NCI-H1694 (cell line): ENCODE results near the gene INPP4B.

ENCODE experiments used
- DNase-seq: peaks from one replicate; lab custom pipeline; 2025; lab: John Stamatoyannopoulos, UW

The INPP4B gene

GRCh38 chr4:142465526-142465925 lies 380.6 kb downstream of the INPP4B start:
- no peak for DNase-seq

DNA sequence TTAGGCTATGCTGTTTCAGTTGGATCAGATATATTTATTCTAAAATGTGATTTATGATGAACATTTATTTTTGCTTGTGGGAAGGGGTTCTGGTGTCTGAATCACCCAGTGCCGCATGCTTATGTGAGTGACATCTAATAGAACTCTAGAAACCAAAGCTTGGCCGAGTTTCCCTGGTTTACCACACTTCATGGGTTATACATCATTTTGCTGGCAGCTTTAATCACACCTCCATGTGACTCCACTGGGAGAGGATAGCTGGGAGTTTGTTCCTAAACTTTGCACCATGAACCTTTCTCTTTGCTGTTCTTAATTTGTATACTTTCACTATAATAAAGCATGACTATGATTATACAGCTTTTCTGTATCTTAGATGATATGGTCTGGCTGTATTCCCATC lies 382.9 kb downstream of the INPP4B start:
- DNase-seq, result no peak

GRCh38 chr4:142452161-142452855 lies 393.8 kb downstream of the INPP4B start:
- DNase-seq, result no peak

DNA sequence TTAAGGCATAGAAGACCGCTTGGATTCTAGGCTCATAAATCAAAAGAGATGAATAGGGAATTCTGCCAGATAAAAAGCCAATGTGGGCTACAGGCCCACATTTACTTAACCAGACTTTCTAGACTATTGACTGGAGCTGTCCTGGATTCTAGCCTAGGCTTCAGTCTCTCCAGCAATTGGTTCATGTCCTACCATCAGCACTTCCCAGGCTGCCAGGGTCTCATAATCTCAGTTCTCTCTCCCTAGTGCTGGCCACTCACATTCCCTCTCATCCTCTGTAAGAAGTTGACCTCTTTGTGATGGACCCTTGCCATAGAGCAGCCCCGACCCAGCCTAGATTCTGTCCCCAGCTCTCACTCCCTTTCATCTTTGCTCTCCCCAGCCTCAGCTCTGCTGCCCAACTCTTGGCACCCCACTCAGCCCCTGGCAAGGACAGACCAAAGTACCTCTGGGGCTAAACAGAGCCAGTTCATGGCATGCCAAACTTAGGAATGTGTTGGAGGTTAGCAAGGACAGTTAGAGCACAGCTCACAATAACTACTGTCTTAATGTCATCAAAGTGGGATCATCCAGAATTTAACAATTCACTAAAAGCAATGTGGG lies 396.2 kb downstream of the INPP4B start:
- no peak for DNase-seq

GRCh38 chr4:142447009-142447408 lies 399.1 kb downstream of the INPP4B start:
- no peak for DNase-seq

DNA sequence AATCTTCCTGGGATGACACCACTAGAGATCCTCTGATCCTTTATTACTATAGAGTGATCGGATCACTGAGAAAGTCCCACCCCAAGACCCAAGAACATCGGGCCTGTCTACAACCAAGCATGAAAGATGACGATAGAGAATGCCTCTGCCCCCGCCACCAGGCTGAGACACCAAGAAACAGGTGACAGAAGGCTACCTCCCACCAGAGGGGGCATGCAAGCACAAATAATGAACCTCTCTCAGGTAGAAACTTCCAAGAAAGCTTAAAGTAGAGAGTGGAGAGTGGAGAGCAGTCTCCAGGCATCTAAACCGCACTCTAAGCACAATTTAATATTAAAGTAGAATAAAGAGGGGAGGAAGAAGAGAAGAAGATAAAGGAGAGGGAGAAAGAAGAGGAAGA lies 402.6 kb downstream of the INPP4B start:
- no peak for DNase-seq

- no peak for DNase-seq
Observed at GRCh38 chr4:142440093-142440492, 406.0 kb downstream of the INPP4B start.

GRCh38 chr4:142435599-142436235 lies 410.4 kb downstream of the INPP4B start:
- no peak for DNase-seq

DNA sequence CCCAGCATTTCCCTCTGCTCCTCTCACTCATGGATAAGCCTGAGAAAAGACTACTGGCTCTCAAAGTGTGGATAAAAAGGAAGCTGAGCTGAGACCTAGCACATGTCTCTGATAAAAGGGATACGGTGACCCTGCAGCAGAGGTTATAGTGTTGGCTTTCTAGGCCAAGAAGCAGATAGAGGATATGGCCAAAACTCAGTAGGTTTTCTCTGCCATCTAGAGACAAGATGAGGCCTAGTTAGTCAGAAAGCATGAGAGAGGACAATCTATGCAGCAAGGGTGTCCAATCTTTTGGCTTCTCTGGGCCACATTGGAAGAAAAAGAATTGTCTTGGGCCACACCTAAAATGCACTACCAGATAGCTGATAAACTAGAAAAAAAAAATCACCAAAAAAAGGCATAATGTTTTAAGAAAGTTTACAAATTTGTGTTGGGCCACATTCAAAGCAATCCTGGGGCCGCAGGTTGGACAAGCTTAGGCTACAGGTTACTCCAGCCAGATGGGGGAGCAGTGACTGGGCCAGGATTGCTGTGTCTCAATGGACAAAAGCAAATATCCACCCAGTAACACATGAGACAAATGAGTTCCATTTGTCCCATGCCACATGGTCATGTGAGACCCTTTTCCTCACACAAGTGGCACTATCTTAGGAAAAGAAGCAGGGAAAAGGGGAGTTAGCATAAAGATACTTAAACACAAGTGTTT lies 411.4 kb downstream of the INPP4B start:
- no peak for DNase-seq

DNA sequence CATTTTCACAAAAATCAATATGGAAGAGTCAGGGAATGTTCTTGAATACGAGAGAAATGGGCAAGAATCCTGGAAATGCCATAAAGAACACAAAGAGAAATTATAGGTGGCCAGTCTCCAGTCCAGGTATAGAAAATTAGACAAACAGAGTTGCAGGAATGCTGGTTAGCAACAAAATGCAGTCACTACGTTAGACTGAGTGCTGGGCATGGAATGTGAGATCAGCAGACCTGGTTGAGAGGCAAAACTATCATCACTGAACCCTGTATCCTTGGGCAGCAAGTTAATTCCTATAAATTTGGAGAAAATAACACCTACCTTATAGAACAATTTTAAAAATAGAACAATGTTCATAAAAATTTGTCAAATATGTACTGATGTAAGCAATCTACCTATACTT lies 417.4 kb downstream of the INPP4B start:
- no peak for DNase-seq

DNA sequence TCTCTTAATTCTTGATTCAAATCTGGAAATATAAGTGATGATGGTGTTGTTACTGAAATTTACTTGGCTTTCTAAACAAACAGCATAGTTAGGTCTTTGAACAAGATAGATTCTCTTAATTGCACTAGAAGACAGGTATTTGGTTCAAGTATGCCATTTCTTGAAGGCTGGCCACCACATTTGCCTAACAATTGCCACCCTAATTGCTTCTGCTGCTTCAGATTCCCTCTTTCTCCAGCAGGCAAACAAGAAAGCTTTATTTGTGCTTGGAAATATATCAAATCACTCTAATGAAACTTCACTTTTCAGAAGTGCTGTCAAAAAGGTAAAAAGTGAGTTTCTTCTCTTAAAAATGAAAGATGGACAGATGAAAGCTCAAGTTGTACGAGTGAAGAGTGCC lies 418.6 kb downstream of the INPP4B start:
- DNase-seq, result no peak

DNA sequence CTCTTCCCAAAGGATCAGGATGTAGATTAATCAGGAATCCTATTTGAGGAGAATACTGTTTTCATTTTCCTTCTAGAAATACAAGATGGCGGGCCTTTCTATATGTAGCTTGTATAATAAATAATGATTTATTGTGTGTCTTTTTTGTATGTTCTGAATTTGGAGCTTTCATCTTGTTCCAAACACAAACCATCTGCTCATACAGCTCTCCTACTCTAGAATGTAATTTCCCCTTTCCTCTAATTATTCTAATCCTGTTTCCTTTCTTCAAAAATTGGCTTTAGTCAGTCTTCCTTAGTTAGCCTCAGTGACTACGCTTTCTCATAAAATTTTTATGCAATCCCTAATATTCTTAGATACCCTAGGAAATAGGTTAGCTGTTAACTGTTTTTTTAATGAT lies 422.2 kb downstream of the INPP4B start:
- DNase-seq, result no peak

GRCh38 chr4:142420311-142421095 lies 425.6 kb downstream of the INPP4B start:
- no peak for DNase-seq

GRCh38 chr4:142419712-142420111 lies 426.4 kb downstream of the INPP4B start:
- DNase-seq, result no peak

GRCh38 chr4:142418697-142419096 lies 427.4 kb downstream of the INPP4B start:
- DNase-seq, result no peak

- DNase-seq, result no peak
Observed at GRCh38 chr4:142416711-142417275, 429.3 kb downstream of the INPP4B start.

DNA sequence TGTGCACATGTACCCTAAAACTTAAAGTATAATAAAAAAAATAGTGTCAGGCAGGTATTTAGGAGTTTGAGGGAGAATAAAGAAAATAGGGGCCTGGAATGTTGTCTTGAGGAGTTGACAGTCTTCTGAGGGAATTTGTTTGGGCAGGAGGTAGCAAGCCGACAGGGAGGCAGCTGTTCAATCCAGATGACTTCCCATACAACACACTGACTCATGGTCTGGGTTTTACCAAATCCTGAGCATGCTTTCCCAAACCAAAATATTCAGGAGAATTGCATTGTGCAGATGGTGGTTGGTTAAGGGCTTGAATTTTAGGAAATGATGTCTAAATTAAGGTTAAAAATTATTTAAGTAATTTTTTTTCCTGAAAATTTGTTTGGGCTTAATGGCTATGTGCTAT lies 430.0 kb downstream of the INPP4B start:
- no peak for DNase-seq

GRCh38 chr4:142414366-142414990 lies 431.6 kb downstream of the INPP4B start:
- no peak for DNase-seq

DNA sequence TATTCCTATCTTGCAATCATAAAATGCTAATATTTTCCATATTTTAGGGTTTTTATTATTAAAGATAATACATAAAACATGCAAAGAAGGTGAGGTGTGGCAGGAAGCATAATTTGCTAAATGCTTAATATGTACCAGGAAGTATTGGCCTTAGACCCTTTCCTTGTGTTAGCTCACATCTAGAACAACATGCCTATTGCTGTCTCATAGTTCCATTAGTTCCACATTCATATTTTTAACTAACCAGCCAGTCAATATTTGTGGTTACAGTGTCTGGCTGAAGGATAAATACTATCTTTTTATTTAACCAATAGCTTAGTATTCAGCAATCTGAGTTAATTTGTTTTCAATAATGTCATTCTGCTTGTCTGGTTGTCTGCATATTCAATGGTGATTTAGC lies 432.6 kb downstream of the INPP4B start:
- no peak for DNase-seq

GRCh38 chr4:142411993-142412392 lies 434.1 kb downstream of the INPP4B start:
- no peak for DNase-seq

DNA sequence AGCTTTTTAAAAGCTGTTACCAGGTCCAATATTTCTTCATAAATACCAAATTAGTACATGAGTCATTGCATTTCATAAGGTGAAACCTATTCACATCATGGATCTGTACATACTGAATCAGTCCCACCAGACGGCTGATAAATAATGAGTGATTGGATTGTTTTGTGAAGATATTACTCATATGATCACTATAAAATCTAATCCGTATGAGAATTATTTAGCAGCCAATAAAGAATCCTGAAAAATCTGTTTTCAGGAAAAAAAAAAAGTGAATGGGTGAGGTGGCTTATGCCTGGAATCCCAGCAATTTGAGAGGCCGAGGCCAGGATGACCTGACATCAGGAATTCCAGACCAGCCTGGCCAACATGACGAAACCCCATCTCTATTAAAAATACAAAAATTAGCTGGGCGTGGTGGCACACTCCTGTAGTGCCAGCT lies 438.1 kb downstream of the INPP4B start:
- DNase-seq, result no peak
